ENCODE results near the gene EML5.

Gene EML5

GRCh38 chr14:88588081-88588480, 204.7 kb downstream of the EML5 start:
- no peak for TF ChIP-seq CTCF (IDR thresholded peaks at IDR 0.05)

- TF ChIP-seq CTCF (IDR thresholded peaks at IDR 0.05): no peak
Observed at GRCh38 chr14:88584451-88584850, 208.3 kb downstream of the EML5 start.

DNA sequence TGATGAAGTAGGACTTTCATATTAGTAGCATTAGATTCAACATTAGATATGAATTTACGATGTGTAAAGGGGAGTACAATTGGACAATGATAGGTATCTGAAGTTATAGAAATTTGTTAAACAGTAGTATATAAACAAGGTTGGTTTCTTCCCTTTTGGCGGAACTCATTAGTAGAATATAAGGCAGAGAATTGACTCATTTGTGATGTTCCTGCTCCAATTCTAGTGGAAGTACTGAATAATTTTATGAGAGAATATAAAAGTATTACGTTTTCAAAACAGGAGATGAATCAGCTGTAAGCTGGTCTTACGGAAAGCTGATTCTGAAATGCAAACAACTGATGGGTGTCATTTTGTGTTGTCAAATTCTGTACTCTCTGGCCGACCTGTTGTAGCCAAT, 216.5 kb downstream of the EML5 start:
- TF ChIP-seq CTCF (IDR thresholded peaks at IDR 0.05): no peak

- no peak for TF ChIP-seq CTCF (IDR thresholded peaks at IDR 0.05)
Observed at GRCh38 chr14:88572117-88572516, 220.6 kb downstream of the EML5 start.

DNA sequence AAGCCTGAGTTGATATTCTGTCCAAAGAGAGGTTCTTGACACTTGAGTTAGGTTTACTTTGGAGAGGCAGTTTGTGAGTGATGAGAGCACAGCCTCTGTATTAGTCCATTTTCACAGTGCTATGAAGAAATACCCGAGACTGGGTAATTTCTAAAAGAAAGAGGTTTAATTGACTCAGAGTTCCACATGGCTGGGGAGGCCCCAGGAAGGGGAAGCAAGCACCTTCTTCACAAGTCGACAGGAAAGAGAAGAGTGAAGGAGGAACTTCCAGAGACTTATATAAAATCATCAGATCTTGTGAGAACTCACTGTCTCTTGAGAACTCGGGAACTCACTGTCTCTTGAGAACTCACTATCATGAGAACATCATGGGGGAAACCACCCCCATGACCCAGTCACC, 224.6 kb downstream of the EML5 start:
- no peak for TF ChIP-seq CTCF (IDR thresholded peaks at IDR 0.05)

- no peak for TF ChIP-seq CTCF (IDR thresholded peaks at IDR 0.05)
Observed at GRCh38 chr14:88565427-88565826, 227.3 kb downstream of the EML5 start.

DNA sequence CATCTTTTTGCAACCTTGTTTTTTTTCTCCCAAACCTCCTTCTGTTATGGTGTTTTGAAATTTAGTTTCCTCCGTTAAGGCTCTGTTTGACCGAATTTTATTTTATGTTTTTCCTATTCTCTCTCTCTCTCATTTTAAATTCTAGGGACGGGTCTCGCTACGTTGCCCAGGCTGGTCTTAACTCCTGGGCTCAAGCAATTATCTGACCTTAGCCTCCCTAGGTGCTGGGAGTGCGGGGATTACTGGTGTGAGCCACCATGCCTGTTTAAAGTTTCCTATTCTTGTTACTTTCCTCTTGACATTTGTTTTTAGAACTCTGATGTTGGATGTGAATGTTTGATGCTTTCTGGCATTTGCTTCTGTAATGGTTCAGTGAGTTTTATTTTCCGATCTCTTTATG, 228.9 kb downstream of the EML5 start:
- no peak for TF ChIP-seq CTCF (IDR thresholded peaks at IDR 0.05)
